Stimulated activated CD8-positive, alpha-beta memory T cell treated with anti-CD3 and anti-CD28 coated beads, Interleukin-4, amount 100 ng/mL, for 24 hours (primary cell): ENCODE measurements around the gene BCKDK.

Experiments
- DNase-seq: peaks from one replicate; pipeline ENCODE4 v3.0.0-alpha.2; 2020; ENCODE audit warnings: low read depth

The BCKDK gene

DNA sequence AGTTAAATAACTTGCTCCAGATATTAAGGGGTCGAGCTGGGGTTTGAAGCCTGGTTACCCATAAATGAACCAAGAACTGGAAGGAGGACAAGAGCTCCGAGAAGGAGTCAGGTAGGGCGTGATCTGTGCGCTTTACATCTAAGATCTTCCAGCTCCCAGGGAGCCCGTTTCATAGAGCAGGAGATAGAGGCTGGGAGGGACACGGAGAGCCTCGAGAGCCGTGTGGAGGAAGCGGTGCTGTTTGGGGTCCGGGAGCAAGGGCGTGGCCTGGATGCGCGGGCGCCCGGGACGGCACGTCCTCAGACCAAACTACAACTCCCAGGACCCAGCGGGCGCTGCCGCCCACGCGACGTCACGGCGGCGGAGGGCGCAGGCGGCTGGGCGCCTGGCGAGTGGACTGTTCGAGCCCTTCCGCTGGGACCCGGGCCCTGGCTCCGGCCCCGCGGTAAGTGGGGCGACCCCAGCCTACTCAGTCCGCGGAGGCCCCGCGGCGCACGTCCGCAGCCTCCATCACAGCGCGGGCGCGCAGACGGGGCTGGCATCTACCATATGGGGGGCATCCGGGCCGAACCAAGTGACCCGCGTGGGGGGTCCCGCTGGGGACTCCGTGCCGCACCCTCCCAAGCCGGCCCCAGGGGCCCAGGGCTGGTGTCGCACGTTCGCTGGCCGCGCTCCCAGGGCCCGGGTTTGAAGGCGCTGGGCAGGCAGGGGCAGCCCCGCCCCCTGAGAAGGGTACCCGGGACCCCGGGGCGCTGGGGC is at the start of gene BCKDK:
BCKDK (plus strand) TSS at position 352 of the 759 bp plus-strand sequence. CDS start 838 bp downstream, outside the sequence.
- peak; percentile 71 for DNase-seq

DNA sequence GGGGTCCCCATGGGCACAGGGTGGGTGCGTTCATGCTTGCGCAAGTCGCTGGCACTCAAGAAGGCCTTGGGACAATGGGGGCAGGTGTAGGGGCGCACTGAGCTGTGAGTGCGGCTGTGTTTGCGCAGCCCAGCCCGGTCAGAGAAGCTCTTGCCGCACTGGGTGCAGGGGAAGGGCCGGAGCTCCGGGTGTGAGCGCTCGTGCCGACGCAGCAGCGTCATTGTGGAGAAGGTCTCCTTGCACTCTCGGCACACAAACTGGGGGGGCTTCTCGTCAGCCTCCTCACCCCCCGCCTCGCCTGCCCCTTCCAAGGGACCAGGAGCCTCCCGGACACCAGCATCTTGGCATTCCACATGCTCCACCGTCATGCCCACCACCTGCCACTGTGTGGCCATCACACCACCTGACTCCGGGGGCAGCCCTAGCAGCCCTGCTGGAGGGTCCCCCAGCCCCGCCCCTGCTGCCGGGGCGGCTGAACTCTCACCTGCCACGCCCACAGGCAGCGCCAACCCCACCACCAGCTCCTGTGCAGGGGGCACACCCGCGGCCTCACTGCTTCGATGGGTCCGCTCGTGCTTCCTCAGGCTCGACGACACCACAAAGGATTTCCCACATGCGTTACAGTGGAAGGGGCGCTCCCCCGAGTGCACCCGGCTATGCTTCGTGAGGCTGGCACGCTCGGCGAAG is 46.9 kb upstream of the BCKDK start:
- no peak for DNase-seq

DNA sequence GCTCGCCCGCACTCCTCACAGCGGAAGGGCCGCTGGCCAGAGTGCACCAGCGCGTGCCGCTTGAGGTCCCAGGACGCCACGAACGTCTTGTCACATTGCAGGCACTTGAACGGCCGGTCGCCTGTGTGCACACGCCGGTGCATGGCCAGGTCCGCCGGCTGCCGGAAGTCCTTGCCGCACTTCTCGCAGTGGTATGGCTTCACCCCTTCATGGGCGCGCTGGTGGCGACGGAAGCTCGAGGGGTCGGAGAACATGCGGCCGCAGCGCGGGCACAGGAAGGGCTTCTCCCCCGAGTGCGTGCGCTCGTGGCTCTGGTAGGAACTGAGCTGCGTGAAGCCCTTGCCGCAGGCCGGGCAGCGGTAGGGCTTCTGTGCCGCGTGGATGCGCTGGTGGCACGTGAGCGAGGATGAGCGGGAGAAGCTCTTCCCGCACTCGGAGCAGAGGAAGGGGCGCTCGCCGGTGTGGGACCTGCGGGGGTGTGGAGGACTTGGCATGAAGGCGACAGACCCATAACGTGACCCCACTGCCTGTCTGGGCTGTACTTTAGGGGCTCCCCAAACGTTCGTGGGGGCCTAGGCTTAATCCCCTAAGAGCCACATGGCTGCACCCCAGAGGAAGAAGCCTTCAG is 46.3 kb upstream of the BCKDK start:
- DNase-seq: no peak

- no peak for DNase-seq
Measured at GRCh38 chr16:31063495-31063842, 44.7 kb upstream of the BCKDK start.

GRCh38 chr16:31063843-31064611 is 44.2 kb upstream of the BCKDK start:
- no peak for DNase-seq

DNA sequence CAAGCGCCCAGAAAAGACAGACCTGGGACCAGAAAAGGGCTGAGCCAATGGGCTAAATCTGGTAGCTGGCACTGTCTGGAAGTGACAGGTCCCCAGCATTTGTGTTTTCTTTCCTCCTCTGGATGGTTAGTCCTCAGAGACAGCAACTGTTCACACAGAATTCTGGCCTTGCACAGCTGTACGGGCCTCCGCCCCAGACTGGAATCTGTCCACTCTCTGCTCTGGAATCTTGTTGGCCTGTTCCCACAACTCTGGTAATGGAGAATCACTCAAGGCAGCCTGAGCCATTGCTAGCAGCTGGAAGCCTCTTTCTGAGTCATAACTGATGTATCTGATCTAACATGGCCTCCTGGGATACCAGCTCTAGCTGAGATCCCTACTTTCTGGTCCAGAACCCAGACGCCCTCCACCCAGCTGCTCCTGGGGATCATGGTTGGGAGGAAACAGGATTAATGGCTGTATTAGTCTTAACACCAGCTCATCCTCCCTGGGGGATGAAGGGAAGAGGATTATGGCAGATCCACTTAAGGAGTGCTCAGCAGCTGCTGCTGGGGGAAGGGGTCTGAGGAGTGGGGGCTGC is 43.2 kb upstream of the BCKDK start:
- DNase-seq: no peak

DNA sequence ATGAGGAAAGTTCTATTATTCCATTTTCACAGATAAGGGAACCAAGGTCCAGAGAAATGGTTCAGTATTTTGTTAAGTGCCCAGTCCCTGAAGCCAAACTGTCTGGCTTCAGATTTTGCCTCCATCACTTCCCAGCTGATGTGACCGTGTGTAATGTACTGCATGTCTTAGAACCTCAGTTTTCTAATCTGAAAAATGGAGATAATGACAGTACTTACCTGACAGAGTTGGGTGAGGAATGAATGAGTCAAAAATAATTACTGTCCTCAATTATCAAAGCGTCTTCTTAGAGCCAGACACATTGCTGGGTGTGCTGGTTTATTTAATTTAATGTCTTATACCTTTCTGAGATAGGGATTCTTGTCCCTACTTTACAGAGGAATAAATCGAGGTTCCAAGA is 40.8 kb upstream of the BCKDK start:
- DNase-seq: no peak

DNA sequence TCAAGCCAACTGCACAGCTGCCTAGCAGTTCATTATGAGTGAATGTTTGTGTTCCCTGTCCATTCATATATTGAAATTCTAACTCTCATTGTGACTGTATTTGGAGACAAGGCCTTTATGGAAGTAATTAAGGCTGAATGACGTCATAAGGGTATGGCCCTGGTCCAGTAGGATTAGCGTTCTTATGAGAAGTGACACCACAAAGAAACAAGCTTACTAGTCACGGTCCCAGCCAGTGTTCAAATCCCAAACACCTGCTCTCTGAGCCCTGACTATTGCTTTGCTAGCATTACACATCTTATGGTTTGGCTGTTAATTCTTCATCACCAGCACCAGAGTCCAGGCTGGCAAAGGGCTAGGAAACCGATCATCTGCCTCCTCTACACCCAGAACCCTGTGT is 36.3 kb upstream of the BCKDK start:
- DNase-seq: no peak

DNA sequence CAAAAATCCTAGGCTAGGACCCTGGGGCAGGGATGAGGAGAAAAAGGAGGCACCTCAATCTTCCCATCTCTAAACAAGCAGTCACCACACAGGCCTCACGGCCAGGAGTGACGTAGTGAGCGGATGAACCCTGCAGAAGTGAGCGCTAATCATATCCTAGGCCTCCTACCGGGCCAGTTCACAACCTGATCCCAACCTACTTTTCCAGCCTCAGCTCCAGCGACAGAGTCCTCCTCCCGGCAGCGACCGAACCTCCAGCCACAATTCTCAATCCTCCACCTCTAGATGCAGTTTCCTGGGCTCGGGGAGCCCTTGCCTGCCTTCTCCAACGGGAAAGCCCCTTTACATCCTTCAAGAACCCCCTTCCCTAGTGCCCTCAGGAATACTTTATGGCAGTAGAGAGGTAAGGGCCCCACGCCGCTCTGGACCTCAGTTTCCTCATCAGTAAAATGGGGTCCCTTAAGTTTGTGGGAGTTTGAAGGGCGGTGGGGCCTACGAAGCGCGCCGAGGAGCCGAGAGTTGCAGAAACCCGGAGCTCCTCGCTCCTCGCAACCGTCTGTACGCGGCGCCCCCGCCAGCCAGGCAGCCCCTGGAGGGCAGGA is 35.5 kb upstream of the BCKDK start:
- no peak for DNase-seq

- DNase-seq: peak; percentile 87
Measured at GRCh38 chr16:31073142-31073969, 34.8 kb upstream of the BCKDK start.

DNA sequence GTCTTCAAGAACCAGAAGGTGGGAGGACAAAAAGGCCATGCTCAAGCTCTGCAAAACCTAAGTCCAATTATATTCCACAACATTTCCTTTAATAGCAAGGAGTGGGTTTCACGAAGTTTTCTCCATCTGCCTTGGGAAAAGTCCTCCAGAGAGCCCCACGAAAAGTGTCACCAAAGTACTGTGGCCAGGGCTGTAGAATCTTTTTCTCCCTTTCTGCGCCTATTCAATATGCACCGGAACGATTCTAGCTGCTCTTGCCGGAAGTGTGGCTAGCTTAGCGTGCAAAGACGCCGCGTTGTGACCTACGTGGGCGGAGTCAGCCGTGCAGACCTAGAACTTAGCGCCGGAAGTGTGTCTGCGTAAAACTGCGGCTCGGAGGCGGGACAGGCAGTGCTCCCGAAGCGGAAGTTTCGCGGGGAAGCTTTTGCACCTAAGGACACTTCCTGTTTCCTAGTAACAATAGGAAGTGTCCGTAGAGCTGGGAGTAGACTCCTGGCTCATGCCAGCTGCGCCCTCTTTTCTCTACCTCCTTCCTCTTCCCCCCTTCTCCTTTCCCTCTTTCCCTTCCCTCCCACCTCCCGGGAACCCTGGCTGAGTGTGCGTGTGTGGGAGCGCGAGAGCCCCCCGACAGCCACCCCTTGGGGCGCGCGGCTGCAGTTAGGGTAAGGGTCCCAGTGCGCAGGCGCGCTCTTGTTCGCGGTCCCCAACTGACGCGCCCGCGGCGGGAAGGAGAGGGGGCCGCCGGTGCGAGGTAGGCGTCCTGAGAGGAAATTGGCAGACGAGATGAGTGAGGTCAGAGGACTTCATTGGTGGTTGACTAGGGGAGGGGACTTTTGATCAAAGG is 34.0 kb upstream of the BCKDK start, which contains the start of the genes ZNF646 and ZNF668:
ZNF646 (plus strand) TSS at position 453 of the 844 bp plus-strand sequence. CDS start 1,903 bp downstream, outside the sequence.
ZNF668 (minus strand) TSS at position 271 of the 844 bp plus-strand sequence. CDS start 9,781 bp downstream, outside the sequence.
- DNase-seq: peak; percentile 95

GRCh38 chr16:31074814-31075183 is 33.4 kb upstream of the BCKDK start:
- DNase-seq: no peak

- DNase-seq: no peak
Measured at GRCh38 chr16:31076319-31076718, 31.9 kb upstream of the BCKDK start.

- no peak for DNase-seq
Measured at GRCh38 chr16:31077024-31077423, 31.2 kb upstream of the BCKDK start.

DNA sequence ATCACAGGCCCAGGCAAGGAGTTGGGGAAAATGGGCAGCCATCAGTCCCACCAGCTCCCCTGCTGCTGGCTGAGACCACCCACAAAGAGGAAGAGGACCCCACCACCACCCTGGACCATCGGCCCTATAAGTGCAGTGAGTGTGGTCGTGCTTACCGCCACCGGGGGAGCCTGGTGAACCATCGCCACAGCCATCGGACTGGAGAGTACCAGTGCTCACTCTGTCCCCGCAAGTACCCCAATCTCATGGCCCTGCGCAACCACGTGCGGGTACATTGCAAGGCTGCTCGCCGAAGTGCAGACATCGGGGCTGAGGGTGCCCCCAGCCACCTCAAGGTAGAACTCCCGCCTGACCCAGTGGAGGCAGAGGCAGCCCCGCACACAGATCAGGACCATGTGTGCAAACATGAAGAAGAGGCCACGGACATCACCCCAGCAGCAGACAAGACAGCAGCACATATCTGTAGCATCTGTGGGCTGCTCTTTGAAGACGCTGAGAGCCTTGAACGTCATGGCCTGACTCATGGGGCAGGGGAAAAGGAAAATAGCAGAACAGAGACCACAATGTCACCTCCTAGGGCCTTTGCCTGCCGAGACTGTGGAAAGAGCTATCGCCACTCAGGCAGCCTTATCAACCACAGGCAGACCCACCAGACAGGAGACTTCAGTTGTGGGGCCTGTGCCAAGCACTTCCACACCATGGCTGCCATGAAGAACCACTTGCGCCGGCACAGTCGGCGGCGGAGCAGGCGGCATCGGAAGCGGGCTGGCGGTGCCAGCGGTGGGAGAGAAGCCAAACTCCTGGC is 30.4 kb upstream of the BCKDK start:
- no peak for DNase-seq

- DNase-seq: no peak
Measured at GRCh38 chr16:31078597-31079341, 29.4 kb upstream of the BCKDK start.

DNA sequence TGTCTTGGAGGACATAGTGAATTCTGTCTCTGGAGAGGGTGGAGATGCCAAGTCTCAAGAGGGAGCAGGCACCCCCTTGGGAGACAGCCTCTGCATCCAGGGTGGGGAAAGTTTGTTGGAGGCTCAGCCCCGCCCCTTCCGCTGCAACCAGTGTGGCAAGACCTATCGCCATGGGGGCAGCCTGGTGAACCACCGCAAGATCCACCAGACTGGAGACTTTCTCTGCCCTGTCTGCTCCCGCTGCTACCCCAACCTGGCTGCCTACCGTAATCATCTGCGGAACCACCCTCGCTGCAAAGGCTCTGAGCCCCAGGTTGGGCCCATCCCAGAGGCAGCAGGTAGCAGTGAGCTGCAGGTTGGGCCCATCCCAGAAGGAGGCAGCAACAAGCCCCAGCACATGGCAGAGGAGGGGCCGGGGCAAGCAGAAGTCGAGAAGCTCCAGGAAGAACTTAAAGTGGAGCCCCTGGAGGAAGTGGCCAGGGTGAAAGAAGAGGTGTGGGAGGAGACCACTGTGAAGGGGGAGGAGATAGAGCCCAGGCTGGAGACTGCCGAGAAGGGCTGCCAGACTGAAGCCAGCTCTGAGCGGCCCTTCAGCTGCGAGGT is 28.7 kb upstream of the BCKDK start:
- no peak for DNase-seq
